Measurements from ENCODE around the gene P2RX1. TPM values are rescaled to one million over a fixed set of nuclear protein-coding genes. Genes with fewer than 3 reads are reported as not detected.

The P2RX1 gene
- total RNA-seq, 6 experiments from 2014 or later = 0.50 to 0.78 (median 0.58) TPM; not detected in 1

GRCh38 chr17:3884188-3884587 is 32.1 kb downstream of the P2RX1 start:
- H3K27ac ChIP-seq = no peak overlapping the region
- H3K36me3 ChIP-seq = no peaks in the 10 kb centered on the region

DNA sequence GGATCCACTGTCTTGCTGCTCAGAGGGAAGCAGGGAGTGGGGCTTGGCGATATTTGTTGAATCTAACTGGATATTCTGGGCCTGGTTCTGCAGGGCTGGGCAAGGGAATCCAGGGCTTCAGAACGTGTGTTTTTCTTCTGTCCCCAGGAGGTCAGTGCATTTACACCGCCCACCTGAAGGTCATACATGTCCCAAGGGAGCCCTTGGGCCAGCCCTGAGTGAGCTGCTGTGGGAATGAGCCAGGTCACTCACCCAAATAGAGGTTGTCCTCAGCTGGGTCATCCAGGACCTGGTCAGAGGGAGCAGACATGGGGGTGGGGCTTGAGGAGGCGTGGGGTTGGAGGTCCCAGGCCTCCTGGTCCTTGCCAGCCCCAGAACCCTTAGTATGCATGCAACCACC is 34.0 kb downstream of the P2RX1 start:
- H3K4me1 ChIP-seq = peaks cover 0 to under 1% (median 0%) of the 10 kb centered on the region in 4 donors
- H3K36me3 ChIP-seq = no peaks in the 10 kb centered on the region
- no peak for ATAC-seq
- TF ChIP-seq POLR2A (IDR thresholded peaks at IDR 0.05) = no peak
- TF ChIP-seq CTCF (IDR thresholded peaks at IDR 0.05) = no peak
- H3K9me3 ChIP-seq = no peaks in the 10 kb centered on the region
- no peak for DNase-seq
- no peaks in the 10 kb centered on the region for H3K27me3 ChIP-seq
- WGBS (ENCODE audit: insufficient coverage, low coverage, low lambda C conversion rate, missing lambda C conversion rate) = 100% methylated on average over 1 of the region's 4 CpGs
- no peak overlapping the region for H3K4me3 ChIP-seq
- H3K27ac ChIP-seq = no peak overlapping the region
- intact Hi-C loops (cut with DNase I) = no loop called here

More at GRCh38 chr17:3884188-3884587, 32.1 kb downstream of the P2RX1 start:
- Histone ChIP-seq H3K4me1 (peaks cover 0 to 3% (median 0%) of the 10 kb centered on the region in 4 donors), H3K27me3 (no peaks in the 10 kb centered on the region), H3K4me3 (no peak overlapping the region), H3K9me3 (no peaks in the 10 kb centered on the region)
- ATAC-seq (no peak), DNase-seq (no peak)
- intact Hi-C loops (cut with DNase I) = no loop called here
- TF ChIP-seq POLR2A (IDR thresholded peaks at IDR 0.05) (no peak), CTCF (IDR thresholded peaks at IDR 0.05) (no peak)
- WGBS (ENCODE audit: insufficient coverage, low coverage, low lambda C conversion rate, missing lambda C conversion rate) = 81% methylated on average over 9 of the region's 12 CpGs

GRCh38 chr17:3880983-3881382 is 35.3 kb downstream of the P2RX1 start:
- TF ChIP-seq CTCF (IDR thresholded peaks at IDR 0.05) (no peak), POLR2A (IDR thresholded peaks at IDR 0.05) (no peak)
- Histone ChIP-seq H3K9me3 (no peaks in the 10 kb centered on the region), H3K27me3 (no peaks in the 10 kb centered on the region), H3K4me3 (no peak overlapping the region), H3K4me1 (no peaks in the 10 kb centered on the region), H3K36me3 (no peaks in the 10 kb centered on the region), H3K27ac (no peak overlapping the region)
- WGBS (ENCODE audit: insufficient coverage, low coverage, low lambda C conversion rate, missing lambda C conversion rate) = 50% methylated on average over 2 of the region's 7 CpGs
- ATAC-seq (no peak), DNase-seq (no peak)
- intact Hi-C loops (cut with DNase I) = no loop called here

GRCh38 chr17:3879591-3880417 is 36.5 kb downstream of the P2RX1 start:
- no peak for TF ChIP-seq POLR2A (IDR thresholded peaks at IDR 0.05)
- TF ChIP-seq CTCF (IDR thresholded peaks at IDR 0.05) = no peak
- Histone ChIP-seq H3K27me3 (no peaks in the 10 kb centered on the region), H3K36me3 (no peaks in the 10 kb centered on the region), H3K9me3 (no peaks in the 10 kb centered on the region), H3K4me3 (no peak overlapping the region), H3K4me1 (no peaks in the 10 kb centered on the region), H3K27ac (no peak overlapping the region)
- 69% methylated on average over 10 of the region's 25 CpGs for WGBS (ENCODE audit: insufficient coverage, low coverage, low lambda C conversion rate, missing lambda C conversion rate)
- intact Hi-C loops (cut with DNase I) = no loop called here
- ATAC-seq (no peak), DNase-seq (no peak)
